Esophagus muscularis mucosa (tissue), 3 donors: ENCODE measurements around the gene SERINC3.

Source experiments
- CTCF ChIP-seq, 3 experiments: fragments of 200-600 bp in 2 of 3; fragments of 450-650 bp in 1 of 3; sonication (generic) in 2 of 3; IDR thresholded peaks; one replicate each; pipeline ENCODE4 v1.5.1; 2017 to 2019; ENCODE audit warnings: antibody characterized with exemption in 3 of 3, mild to moderate bottlenecking in 2 of 3, moderate library complexity in 1 of 3
- POLR2A ChIP-seq: fragments of 450-650 bp; IDR thresholded peaks from one replicate; pipeline ENCODE4 v1.6.1; 2017; ENCODE audit warnings: antibody characterized with exemption, moderate library complexity, mild to moderate bottlenecking, low read depth
- POLR2AphosphoS5 ChIP-seq, 2 donors: sonication (generic); formaldehyde crosslinking; IDR thresholded peaks; one replicate each; pipeline ENCODE4 v1.6.1; 2017; ENCODE audit warnings: antibody characterized with exemption in 2 of 2

GRCh38 chr20:44463466-44463865, 58.4 kb downstream of the SERINC3 start:
- TF ChIP-seq POLR2A (no peak), CTCF (IDR thresholded peaks at IDR 0.05) (no peak), POLR2AphosphoS5 (IDR thresholded peaks at IDR 0.05) (no peak)
